ENCODE results near the gene ERMARD.
"Not testable (repeated sequence)": the region's sequence is repeated elsewhere in the genome, so short reads cannot be mapped to it uniquely, and the experiment has no call there.

Gene ERMARD

GRCh38 chr6:169738976-169739529, 12.4 kb upstream of the ERMARD start:
- no peak for DNase-seq

- DNase-seq, result no peak
Observed at GRCh38 chr6:169741344-169741743, 10.1 kb upstream of the ERMARD start.

GRCh38 chr6:169745405-169745804, 6.0 kb upstream of the ERMARD start:
- no peak for DNase-seq

- DNase-seq, result no peak
Observed at GRCh38 chr6:169746556-169746955, 4.9 kb upstream of the ERMARD start.

- DNase-seq, result no peak
Observed at GRCh38 chr6:169752074-169752623, 727 bp downstream of the ERMARD start.

GRCh38 chr6:169755162-169755561, 3.7 kb downstream of the ERMARD start:
- no peak for DNase-seq

- no peak for DNase-seq
Observed at GRCh38 chr6:169763308-169763707, 11.9 kb downstream of the ERMARD start.

- DNase-seq, result no peak
Observed at GRCh38 chr6:169763881-169764280, 12.5 kb downstream of the ERMARD start.

GRCh38 chr6:169765789-169766188, 14.4 kb downstream of the ERMARD start:
- not testable (repeated sequence) for DNase-seq

GRCh38 chr6:169766232-169766631, 14.8 kb downstream of the ERMARD start:
- DNase-seq, result no peak

GRCh38 chr6:169766921-169767736, 15.7 kb downstream of the ERMARD start:
- DNase-seq, result no peak

GRCh38 chr6:169774347-169774746, 22.9 kb downstream of the ERMARD start:
- DNase-seq, result no peak

GRCh38 chr6:169775321-169775720, 23.9 kb downstream of the ERMARD start:
- DNase-seq, result no peak

GRCh38 chr6:169776379-169776778, 25.0 kb downstream of the ERMARD start:
- no peak for DNase-seq

- DNase-seq, result no peak
Observed at GRCh38 chr6:169777896-169778295, 26.5 kb downstream of the ERMARD start.

GRCh38 chr6:169778646-169779045, 27.2 kb downstream of the ERMARD start:
- no peak for DNase-seq

- DNase-seq, result no peak
Observed at GRCh38 chr6:169779092-169779815, 27.8 kb downstream of the ERMARD start.

- no peak for DNase-seq
Observed at GRCh38 chr6:169779896-169780295, 28.5 kb downstream of the ERMARD start.

- DNase-seq, result no peak
Observed at GRCh38 chr6:169780571-169781091, 29.2 kb downstream of the ERMARD start.

- no peak for DNase-seq
Observed at GRCh38 chr6:169782966-169783365, 31.5 kb downstream of the ERMARD start.

GRCh38 chr6:169783401-169783800, 32.0 kb downstream of the ERMARD start:
- DNase-seq, result no peak

- no peak for DNase-seq
Observed at GRCh38 chr6:169783971-169784820, 32.8 kb downstream of the ERMARD start.

Data from amniotic stem cell (primary cell).